Fibroblast of mammary gland (primary cell): ENCODE measurements around the gene RTL9.
"Not testable (repeated sequence)": the region's sequence is repeated elsewhere in the genome, so short reads cannot be mapped to it uniquely, and the experiment has no call there.

Experiments
- DNase-seq: peaks from one replicate; pipeline ENCODE4 v3.0.0-alpha.2; 2010; ENCODE audit warnings: low read depth
- H3K4me3 ChIP-seq: 2 replicates; pipeline ENCODE4 v1.5.1; 2011; ENCODE audit warnings: low read depth, mild to moderate bottlenecking, low read length, moderate library complexity; ENCODE audit not compliant: control insufficient read depth
- TF ChIP-seq, protein P1 (sequence below): conservative IDR thresholded peaks from 2 replicates; pipeline ENCODE4 v1.5.1; 2011; ENCODE audit warnings: low read depth, low read length, inconsistent platforms; ENCODE audit not compliant: control insufficient read depth, insufficient read depth

RTL9 gene

GRCh38 chrX:110402091-110402849 is 43.6 kb downstream of the RTL9 start:
- no peak overlapping the region for H3K4me3 ChIP-seq
- peak; percentile 80 for DNase-seq
- TF ChIP-seq, protein P1, sequence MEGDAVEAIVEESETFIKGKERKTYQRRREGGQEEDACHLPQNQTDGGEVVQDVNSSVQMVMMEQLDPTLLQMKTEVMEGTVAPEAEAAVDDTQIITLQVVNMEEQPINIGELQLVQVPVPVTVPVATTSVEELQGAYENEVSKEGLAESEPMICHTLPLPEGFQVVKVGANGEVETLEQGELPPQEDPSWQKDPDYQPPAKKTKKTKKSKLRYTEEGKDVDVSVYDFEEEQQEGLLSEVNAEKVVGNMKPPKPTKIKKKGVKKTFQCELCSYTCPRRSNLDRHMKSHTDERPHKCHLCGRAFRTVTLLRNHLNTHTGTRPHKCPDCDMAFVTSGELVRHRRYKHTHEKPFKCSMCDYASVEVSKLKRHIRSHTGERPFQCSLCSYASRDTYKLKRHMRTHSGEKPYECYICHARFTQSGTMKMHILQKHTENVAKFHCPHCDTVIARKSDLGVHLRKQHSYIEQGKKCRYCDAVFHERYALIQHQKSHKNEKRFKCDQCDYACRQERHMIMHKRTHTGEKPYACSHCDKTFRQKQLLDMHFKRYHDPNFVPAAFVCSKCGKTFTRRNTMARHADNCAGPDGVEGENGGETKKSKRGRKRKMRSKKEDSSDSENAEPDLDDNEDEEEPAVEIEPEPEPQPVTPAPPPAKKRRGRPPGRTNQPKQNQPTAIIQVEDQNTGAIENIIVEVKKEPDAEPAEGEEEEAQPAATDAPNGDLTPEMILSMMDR = no peak

DNA sequence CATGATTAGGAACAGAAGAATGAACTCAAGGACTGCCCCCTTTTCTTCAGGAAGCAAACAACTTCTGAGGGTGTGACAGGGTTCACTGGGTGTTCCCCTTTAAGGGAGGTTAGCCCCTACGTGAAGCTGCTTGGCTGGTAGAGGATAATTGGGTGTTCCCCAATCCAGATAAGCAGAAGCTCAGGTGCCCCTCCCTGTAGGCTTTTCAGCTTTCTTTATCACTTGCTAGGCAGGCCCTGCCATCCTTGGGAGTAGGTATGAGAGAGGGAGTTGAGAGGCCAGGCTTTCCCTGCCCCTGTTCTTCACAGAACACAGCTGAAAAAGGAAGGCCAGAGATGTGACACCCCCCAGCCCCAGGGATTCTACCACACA is 44.2 kb downstream of the RTL9 start:
- no peak for DNase-seq
- TF ChIP-seq, protein P1 = no peak
- H3K4me3 ChIP-seq = no peak overlapping the region

DNA sequence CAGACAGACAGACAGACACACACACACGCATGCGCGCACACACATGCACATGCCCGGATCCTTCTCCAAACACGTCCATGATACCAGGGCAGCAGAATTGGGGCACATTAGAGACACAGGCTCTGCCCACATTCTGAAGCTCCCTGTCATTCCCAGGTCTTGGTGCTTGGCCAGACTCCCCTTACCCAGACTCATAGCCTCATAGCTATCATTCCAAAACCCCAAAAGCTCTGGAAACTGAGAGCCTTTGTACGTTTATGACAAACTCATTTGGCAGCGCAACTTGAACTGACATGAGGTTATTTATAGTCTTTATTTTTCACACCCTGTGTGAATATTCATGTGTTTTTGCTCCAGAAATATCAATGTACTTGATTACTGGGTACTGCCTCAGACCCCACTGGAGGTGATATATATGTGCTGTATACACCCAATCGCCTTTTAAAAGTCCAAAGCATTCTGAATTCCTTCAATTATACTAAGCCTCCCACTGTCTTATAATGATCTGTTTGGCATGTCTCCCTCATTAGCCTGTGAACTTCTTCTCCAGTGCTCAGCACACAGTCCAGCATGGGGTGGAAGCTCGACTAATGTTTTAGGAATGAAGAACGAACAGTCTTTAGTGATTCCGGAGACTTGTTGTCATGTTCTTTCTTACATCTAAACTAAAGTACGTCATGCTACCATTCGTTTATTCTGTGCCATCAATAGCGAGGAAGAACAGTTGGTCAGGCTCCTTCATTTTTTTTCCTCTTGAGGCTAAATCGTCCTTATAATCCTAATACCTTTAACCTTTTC is 45.0 kb downstream of the RTL9 start:
- TF ChIP-seq, protein P1 = no peak
- DNase-seq = peak; percentile 78
- H3K4me3 ChIP-seq = no peak overlapping the region

- H3K4me3 ChIP-seq = no peak overlapping the region
- DNase-seq = no peak
- TF ChIP-seq, protein P1 = no peak
Observed at GRCh38 chrX:110404376-110404775, 45.7 kb downstream of the RTL9 start.

DNA sequence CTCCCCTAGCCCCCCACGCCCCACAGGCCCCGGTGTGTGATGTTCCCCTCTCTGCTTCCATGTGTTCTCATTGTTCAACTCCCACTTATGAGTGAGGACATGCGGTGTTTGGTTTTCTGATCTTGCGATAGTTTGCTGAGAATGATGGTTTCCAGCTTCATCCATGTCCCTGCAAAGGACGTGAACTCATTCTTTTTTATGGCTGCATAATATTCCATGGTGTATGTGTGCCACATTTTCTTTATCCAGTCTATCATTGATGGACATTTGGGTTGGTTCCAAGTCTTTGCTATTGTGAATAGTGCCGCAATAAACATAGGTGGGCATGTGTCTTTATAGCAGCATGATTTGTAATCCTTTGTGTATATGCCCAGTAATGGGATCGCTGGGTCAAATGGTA is 47.6 kb downstream of the RTL9 start:
- not testable (repeated sequence) for DNase-seq, H3K4me3 ChIP-seq

- TF ChIP-seq, protein P1 = no peak
- no peak for DNase-seq
- H3K4me3 ChIP-seq = no peak overlapping the region
Observed at GRCh38 chrX:110406822-110407221, 48.2 kb downstream of the RTL9 start.

DNA sequence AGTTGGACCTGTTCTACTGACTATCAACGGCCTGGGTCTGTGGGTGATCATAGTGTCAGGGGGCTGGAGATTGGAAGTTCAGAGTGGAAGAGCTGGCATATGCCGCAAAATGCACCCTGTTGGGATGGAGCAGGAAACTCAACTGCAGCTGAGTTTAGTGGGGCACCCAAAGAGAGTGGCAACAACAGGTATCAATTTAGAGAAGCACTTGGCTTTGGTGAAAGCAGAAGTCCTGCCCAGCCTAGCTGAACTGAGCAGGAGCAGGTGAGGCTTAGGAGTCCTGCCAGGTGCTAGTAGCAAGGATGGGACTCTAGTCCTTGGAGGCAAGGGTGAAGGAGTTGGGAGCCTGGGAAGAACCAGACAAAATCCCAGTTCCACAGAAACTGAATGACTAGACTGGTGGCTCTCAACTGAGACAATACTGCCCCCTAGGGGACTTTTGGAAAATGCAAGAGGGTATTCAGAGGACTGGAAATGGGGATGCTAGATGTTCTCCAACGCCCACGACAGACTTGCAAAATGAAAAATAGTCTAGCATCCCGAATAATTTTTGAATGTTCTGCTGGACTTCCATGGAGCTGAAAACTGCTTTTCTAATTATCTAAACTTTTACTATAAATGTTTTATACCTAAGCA is 49.4 kb downstream of the RTL9 start:
- DNase-seq = peak; percentile 78
- no peak overlapping the region for H3K4me3 ChIP-seq
- TF ChIP-seq, protein P1 = peak; percentile 82
